ENCODE measurements around the gene FN3K. TPM values are rescaled to one million over a fixed set of nuclear protein-coding genes. Genes with fewer than 3 reads are reported as not detected.
A peak's percentile ranks its signal among the peaks of the same experiment; 100 is the strongest.

Gene FN3K
- total and polyA plus RNA-seq, 2 of the 13 experiments (the other 11 are each of a cell fraction or from before 2014, with no cell fraction given): 3.5 to 12.2 TPM

GRCh38 chr17:82736511-82737185 lies 1.2 kb downstream of the FN3K start:
- H3K27ac ChIP-seq (ENCODE audit: extremely low read length, insufficient read depth, low read length): peak overlapping the region; percentile 41
- H3K27me3 ChIP-seq (ENCODE audit: control insufficient read depth in 1 of 2, insufficient read depth in 2 of 2, low read length in 2 of 2): no peaks in the 10 kb centered on the region
- ChIA-PET CTCF (ENCODE audit: low intra/inter-chr PET ratio, low total read pairs) (no interaction called here), POLR2A (interaction anchor here (1.2 to 1.9 kb wide), 2 partner anchors 16 to 21 kb away, joined by 6 to 16 read pairs; partner anchors contain the start of gene FN3KRP)
- H3K79me2 ChIP-seq (ENCODE audit: insufficient read depth, low read length): peaks cover 18% of the 10 kb centered on the region
- DNase-seq (ENCODE audit: low spot score): no peak
- WGBS (ENCODE audit: low lambda C conversion rate): 32% methylated on average over 8 of the region's 18 CpGs
- H4K20me1 ChIP-seq (ENCODE audit: insufficient read depth, low read length): no peaks in the 10 kb centered on the region
- no peak overlapping the region for H2AFZ ChIP-seq (ENCODE audit: low read length)
- H3K9me3 ChIP-seq (ENCODE audit: low read length): peaks cover 28% of the 10 kb centered on the region
- no peak for FAIRE-seq
- peak overlapping the region; percentile 89 for H3K4me2 ChIP-seq (ENCODE audit: low read depth, low read length)
- BruUV-seq (replicated peaks): TSS peak; percentile 54
- intact Hi-C loops (cut with micrococcal nuclease; ENCODE audit: unreplicated experiment): no loop called here
- in situ Hi-C loops (cut with HindIII; ENCODE audit: extremely low pct_ligation_motif_present, low pct_unique_long_range_greater_than_20kb): no loop called here
- peaks cover 59% of the 10 kb centered on the region for H3K4me1 ChIP-seq (ENCODE audit: insufficient read depth, low read length)
- peak overlapping the region; percentile 70 to 87 (median 83) for H3K4me3 ChIP-seq (replicated peaks in 1 of 3; ENCODE audit: insufficient read depth in 1 of 3, low read depth in 2 of 3, low read length in 3 of 3)
- no peak for ATAC-seq
- peak overlapping the region; percentile 75 for H3K9ac ChIP-seq (ENCODE audit: insufficient read depth, low read depth, low read length)
- H3K36me3 ChIP-seq (replicated peaks in 1 of 2; ENCODE audit: control insufficient read depth in 1 of 2, insufficient read depth in 2 of 2, low read length in 2 of 2): peaks cover 13 to 19% of the 10 kb centered on the region in 2 experiments
- TF ChIP-seq ZNF280D (CRISPR knock-in tag; IDR thresholded peaks at IDR 0.05) (peak; percentile 53; the same call in 1 of the 2 replicates), PAWR (CRISPR knock-in tag; IDR thresholded peaks at IDR 0.05; ENCODE audit: borderline replicate concordance) (no peak), ZNF414 (CRISPR knock-in tag; IDR thresholded peaks at IDR 0.05) (no peak), HOXA7 (CRISPR knock-in tag; IDR thresholded peaks at IDR 0.05) (no peak), PPARG (CRISPR knock-in tag; conservative IDR thresholded peaks at IDR 0.05) (no peak), NCOA1 (CRISPR knock-in tag; IDR thresholded peaks at IDR 0.05) (no peak), ATF5 (CRISPR knock-in tag; IDR thresholded peaks at IDR 0.05; ENCODE audit: low read depth) (no peak), PAXIP1 (CRISPR knock-in tag; conservative IDR thresholded peaks at IDR 0.05) (no peak), RCOR2 (CRISPR knock-in tag; IDR thresholded peaks at IDR 0.05) (no peak), MLLT10 (CRISPR knock-in tag; IDR thresholded peaks at IDR 0.05) (no peak), RBM22 (optimal IDR thresholded peaks at IDR 0.05; ENCODE audit: low read length) (no peak), EEA1 (CRISPR knock-in tag; IDR thresholded peaks at IDR 0.05; ENCODE audit: borderline replicate concordance) (no peak), ZMAT3 (CRISPR knock-in tag; conservative IDR thresholded peaks at IDR 0.05) (0 out of 2 replicates have a peak, but pooled peaks have one; percentile 38), DBP (CRISPR knock-in tag; IDR thresholded peaks at IDR 0.05; ENCODE audit: not compliant biosample characterization) (no peak), ZNF430 (CRISPR knock-in tag; IDR thresholded peaks at IDR 0.05) (no peak)
